KMS-11 (cell line): ENCODE data around the gene SSBP3.

Experiments used
- H2AFZ ChIP-seq: fragments of 200-600 bp; sonication (generic); 2 replicates; pipeline ENCODE4 v1.6.1; 2016; ENCODE audit warnings: antibody characterized with exemption, mixed run types, low read depth
- H3K27ac ChIP-seq: fragments of 200-600 bp; sonication (generic); 2 replicates; pipeline ENCODE4 v1.6.1; 2016; ENCODE audit warnings: mild to moderate bottlenecking, mixed run types
- H3K27me3 ChIP-seq: fragments of 200-600 bp; sonication (generic); 2 replicates; pipeline ENCODE4 v1.6.1; 2017; ENCODE audit warnings: mild to moderate bottlenecking, low read depth, mixed run types, moderate library complexity; ENCODE audit not compliant: insufficient read depth
- H3K36me3 ChIP-seq: fragments of 200-600 bp; sonication (generic); 2 replicates; pipeline ENCODE4 v1.6.1; 2017; ENCODE audit warnings: mild to moderate bottlenecking, mixed run types; ENCODE audit not compliant: insufficient read depth
- H3K4me1 ChIP-seq: fragments of 200-600 bp; sonication (generic); 2 replicates; pipeline ENCODE4 v1.6.1; 2016; ENCODE audit warnings: mild to moderate bottlenecking, low read depth, mixed run types; ENCODE audit not compliant: poor library complexity, severe bottlenecking
- H3K4me2 ChIP-seq: fragments of 200-600 bp; sonication (generic); 2 replicates; pipeline ENCODE4 v1.7.0; 2016; ENCODE audit warnings: mild to moderate bottlenecking, mixed run types
- H3K4me3 ChIP-seq: fragments of 200-600 bp; sonication (generic); IDR thresholded peaks from 2 replicates; pipeline ENCODE4 v1.6.1; 2017; ENCODE audit warnings: low read depth, low read length, mixed read lengths; ENCODE audit not compliant: insufficient read depth
- H3K79me2 ChIP-seq: fragments of 200-600 bp; sonication (generic); 2 replicates; pipeline ENCODE4 v1.6.1; 2016; ENCODE audit warnings: low read depth, mixed run types; ENCODE audit not compliant: insufficient read depth
- H3K9ac ChIP-seq: fragments of 200-600 bp; sonication (generic); 2 replicates; pipeline ENCODE4 v1.6.1; 2016; ENCODE audit warnings: mild to moderate bottlenecking, mixed run types
- H4K20me1 ChIP-seq: fragments of 200-600 bp; sonication (generic); 2 replicates; pipeline ENCODE4 v1.6.1; 2016; ENCODE audit warnings: mild to moderate bottlenecking, mixed run types; ENCODE audit not compliant: insufficient read depth
- TF ChIP-seq, protein P1 (sequence below): fragments of 200-600 bp; sonication (generic); conservative IDR thresholded peaks from 2 replicates; pipeline ENCODE4 v1.6.1; 2017; ENCODE audit warnings: low read depth, mild to moderate bottlenecking, antibody characterized with exemption, low read length, moderate library complexity, mixed read lengths

The SSBP3 gene

GRCh38 chr1:54331843-54332463 is 74.2 kb downstream of the SSBP3 start:
- Histone ChIP-seq H3K79me2 (peaks cover 6% of the 10 kb centered on the region; the same call in 1 of the 2 replicates), H3K27ac (no peak overlapping the region), H3K36me3 (no peaks in the 10 kb centered on the region), H3K9ac (no peak overlapping the region), H3K4me2 (no peak overlapping the region), H2AFZ (no peak overlapping the region), H4K20me1 (no peaks in the 10 kb centered on the region), H3K4me1 (no peaks in the 10 kb centered on the region), H3K27me3 (no peaks in the 10 kb centered on the region), H3K4me3 (no peak overlapping the region)
- TF ChIP-seq, protein P1, sequence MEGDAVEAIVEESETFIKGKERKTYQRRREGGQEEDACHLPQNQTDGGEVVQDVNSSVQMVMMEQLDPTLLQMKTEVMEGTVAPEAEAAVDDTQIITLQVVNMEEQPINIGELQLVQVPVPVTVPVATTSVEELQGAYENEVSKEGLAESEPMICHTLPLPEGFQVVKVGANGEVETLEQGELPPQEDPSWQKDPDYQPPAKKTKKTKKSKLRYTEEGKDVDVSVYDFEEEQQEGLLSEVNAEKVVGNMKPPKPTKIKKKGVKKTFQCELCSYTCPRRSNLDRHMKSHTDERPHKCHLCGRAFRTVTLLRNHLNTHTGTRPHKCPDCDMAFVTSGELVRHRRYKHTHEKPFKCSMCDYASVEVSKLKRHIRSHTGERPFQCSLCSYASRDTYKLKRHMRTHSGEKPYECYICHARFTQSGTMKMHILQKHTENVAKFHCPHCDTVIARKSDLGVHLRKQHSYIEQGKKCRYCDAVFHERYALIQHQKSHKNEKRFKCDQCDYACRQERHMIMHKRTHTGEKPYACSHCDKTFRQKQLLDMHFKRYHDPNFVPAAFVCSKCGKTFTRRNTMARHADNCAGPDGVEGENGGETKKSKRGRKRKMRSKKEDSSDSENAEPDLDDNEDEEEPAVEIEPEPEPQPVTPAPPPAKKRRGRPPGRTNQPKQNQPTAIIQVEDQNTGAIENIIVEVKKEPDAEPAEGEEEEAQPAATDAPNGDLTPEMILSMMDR = no peak

- no peak overlapping the region for H2AFZ ChIP-seq
- H3K9ac ChIP-seq = no peak overlapping the region
- no peak overlapping the region for H3K27ac ChIP-seq
- H3K4me2 ChIP-seq = no peak overlapping the region
- H3K4me3 ChIP-seq = no peak overlapping the region
- H3K4me1 ChIP-seq = no peaks in the 10 kb centered on the region
- no peaks in the 10 kb centered on the region for H4K20me1 ChIP-seq
- TF ChIP-seq, protein P1 = no peak
- H3K27me3 ChIP-seq = no peaks in the 10 kb centered on the region
- H3K36me3 ChIP-seq = no peaks in the 10 kb centered on the region
- peaks cover 6% of the 10 kb centered on the region; the same call in 1 of the 2 replicates for H3K79me2 ChIP-seq
Measured at GRCh38 chr1:54331091-54331772, 75.0 kb downstream of the SSBP3 start.

DNA sequence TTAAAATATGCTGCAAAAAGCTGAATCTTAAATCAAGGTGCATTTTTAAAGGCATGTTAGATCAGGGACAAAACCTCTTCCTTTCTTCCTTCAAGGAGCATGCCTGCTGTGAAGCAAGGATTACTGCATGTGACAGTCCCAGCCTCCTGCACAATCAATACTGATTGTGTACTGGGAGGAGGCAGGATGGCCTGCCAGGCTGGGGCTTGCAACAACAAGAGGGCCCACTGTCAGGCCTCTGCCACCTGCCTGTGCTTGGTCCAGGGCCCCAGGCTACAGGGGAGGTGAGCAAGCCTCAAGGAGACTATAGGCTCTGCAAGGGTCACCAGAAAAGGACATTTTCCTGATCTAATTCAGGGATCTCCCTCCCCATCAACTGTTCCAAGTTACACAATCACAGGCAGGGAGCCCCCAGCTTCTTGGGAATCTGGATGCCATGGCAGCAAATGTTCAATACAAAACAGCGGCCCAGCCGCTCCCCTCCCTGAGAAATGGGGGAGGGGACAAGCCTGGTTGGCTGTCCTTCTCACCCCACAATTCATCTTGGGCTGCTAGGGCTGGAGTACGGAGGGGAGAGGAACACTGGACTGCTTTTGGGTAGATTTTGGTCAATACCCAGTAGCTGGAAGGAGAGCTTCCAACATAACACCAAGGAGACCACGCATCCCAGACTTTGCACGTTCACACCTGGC is 76.7 kb downstream of the SSBP3 start:
- TF ChIP-seq, protein P1 = no peak
- H4K20me1 ChIP-seq = no peaks in the 10 kb centered on the region
- peaks cover 6% of the 10 kb centered on the region; the same call in 1 of the 2 replicates for H3K79me2 ChIP-seq
- H2AFZ ChIP-seq = no peak overlapping the region
- no peaks in the 10 kb centered on the region for H3K36me3 ChIP-seq
- H3K4me3 ChIP-seq = no peak overlapping the region
- H3K9ac ChIP-seq = no peak overlapping the region
- no peaks in the 10 kb centered on the region for H3K4me1 ChIP-seq
- no peaks in the 10 kb centered on the region for H3K27me3 ChIP-seq
- no peak overlapping the region for H3K27ac ChIP-seq
- H3K4me2 ChIP-seq = no peak overlapping the region

GRCh38 chr1:54328066-54328636 is 78.0 kb downstream of the SSBP3 start:
- Histone ChIP-seq H3K79me2 (peaks cover 6% of the 10 kb centered on the region; the same call in 1 of the 2 replicates), H2AFZ (no peak overlapping the region), H3K27me3 (no peaks in the 10 kb centered on the region), H3K36me3 (no peaks in the 10 kb centered on the region), H3K4me1 (no peaks in the 10 kb centered on the region), H3K27ac (no peak overlapping the region), H3K4me2 (no peak overlapping the region), H4K20me1 (no peaks in the 10 kb centered on the region), H3K9ac (no peak overlapping the region), H3K4me3 (no peak overlapping the region)
- TF ChIP-seq, protein P1 = no peak
